GM19395 (cell line): ENCODE data around the gene S1PR4.
"Not testable (repeated sequence)": the region's sequence is repeated elsewhere in the genome, so short reads cannot be mapped to it uniquely, and the experiment has no call there.

Source experiments
- ATAC-seq: cut with Tn5 transposase; IDR thresholded peaks from one replicate; pipeline ENCODE4 v1.9.1; 2021; ENCODE audit warnings: mild to moderate bottlenecking, moderate library complexity; ENCODE audit not compliant: unreplicated experiment

Gene S1PR4

DNA sequence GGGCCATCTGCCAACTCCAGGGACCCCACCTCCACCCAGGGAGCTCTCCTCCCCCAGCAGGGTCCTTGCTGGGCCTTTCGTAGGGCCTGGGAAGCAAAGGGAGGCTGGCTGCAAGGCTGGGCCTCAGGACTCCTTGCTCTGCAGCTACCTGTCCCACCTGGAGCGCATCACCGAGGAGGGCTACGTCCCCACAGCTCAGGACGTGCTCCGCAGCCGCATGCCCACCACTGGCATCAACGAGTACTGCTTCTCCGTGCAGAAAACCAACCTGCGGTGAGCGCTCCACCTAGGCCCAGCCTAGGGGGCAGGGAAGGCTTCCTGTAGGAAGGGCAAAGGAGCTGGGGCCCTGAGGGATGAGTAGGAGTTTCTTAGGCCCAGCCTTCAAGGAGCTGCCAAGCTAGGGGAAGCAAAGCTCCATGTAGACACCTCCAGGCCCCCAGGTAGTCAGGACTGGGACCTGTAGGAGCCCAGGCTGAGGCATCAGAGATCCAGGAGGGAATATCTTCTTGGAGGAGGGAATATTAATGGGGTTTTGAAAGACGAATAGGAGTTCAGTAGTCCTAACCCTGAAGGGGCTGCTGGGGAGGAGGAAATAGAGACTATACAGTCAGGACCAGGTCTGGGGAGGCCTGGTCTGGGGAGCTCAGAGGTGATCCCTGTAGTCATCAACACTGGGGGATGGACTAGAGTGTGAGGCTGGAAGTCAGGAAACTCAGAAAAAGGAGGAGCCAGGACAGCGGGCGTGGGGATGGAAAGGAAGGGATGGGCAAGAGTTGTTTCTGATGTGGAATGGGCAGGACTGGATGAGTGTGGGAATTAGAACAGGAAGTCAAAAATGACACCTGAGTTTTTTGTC is 26.8 kb upstream of the S1PR4 start:
- ATAC-seq: no peak

DNA sequence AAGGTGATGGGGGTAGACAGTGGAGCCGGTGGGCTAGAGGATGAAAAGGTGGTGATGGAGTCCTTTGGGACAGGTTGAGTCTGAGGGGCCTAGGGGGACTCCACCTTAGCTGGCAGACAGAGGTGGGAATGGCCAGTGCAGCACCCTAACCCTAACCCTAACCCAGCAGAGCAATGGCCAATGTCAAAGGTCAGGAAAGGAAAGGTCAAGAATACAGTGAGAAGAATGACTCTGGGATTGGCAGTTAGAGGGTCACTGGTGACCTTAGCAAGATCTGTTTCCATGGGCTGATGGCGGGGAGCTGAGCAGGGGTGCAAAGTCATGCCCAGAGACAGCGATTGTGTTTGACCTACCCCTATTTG is 26.2 kb upstream of the S1PR4 start:
- ATAC-seq: no peak

DNA sequence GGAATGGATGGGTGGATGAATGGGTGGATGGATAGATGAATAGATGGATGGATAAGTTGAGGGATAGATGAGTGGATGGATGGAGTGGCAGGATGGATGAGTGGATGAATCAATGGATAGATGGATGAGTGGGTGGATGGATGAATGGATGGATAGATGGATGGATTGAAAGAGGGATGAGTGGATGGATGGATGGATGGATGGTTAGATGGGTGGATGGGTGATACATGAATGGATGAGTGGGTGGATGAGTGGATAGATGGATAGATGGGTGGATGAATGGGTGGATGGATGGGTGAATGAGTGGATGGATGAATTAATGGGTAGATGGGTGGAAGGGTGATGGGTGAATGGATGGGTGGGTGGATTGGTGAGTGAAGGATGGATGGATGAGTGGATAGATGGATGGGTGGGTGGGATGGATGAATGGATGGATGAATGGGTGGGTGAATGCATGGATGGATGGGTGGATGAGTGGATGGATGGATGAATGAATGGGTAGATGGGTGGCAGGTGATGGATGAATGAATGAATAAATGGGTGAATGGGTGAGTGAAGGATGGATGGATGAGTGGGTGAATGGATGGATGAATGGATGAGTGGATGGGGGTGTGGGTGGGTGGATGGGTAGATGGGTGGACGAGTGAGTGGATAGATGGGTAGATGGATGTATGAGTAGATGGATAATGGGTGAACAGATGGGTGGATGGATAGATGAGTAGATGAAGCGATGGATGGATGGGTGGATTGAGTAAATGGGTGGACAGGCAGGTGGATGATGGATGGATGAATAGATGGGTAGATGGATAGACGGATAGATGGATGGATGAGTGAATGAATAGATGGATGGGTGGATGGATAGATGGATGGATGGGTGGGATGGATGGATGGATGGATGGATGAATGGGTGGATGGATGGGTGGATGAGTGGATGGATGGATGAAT is 25.0 kb upstream of the S1PR4 start:
- no peak for ATAC-seq

DNA sequence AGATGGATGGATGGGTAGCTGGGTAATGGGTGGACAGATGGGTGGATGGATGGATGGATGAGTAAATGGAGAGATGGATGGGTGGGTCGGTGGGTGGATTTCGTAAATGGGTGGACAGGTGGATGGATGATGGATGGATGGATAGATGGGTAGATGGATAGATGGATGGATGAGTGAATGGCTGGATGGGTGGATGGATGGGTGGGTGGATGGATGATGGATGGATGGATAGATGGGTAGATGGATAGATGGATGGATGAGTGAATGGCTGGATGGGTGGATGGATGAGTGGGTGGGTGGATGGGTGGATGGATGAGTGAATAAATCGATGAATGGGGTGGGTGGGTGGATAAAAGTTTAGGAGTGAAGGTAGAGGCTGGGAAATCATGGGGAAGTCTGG is 24.1 kb upstream of the S1PR4 start:
- ATAC-seq: not testable (repeated sequence)

DNA sequence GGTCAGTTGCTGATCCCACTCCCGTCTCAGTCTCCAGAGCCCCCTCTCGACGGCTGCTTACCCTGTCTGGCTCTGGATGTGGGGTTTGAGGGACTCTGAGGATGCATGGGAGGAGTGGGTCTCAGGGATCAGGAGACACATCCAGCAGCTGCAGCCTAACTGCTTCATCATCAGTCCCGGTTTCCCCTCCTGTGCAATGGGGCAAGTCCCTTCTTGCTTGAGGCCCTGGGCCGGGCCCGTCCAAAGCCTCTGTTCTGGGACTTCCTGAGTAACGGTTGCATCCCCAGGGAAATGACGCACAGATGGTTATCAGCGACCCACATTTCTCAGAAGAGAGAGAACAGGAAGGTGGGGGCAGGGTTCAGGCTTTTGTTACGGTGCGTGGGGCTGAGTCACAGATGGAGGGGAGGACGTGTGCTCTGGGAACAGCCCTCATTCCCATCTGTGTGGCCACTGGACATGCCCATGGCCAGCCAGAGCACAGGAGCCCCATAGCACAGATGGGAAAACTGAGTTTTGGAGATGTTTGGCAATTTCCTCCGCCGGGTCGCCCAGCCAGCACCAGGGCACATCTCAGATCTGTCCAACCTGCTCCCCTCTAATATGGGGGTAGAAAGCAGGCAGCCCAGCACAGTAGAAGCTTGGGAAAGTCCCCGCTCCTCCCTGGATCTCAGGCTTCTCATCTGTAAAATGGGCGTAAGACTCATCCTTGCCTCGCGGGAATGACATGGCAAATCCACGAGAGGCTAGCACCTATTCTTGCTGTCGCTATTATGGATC is 23.4 kb upstream of the S1PR4 start:
- peak; percentile 67 for ATAC-seq

DNA sequence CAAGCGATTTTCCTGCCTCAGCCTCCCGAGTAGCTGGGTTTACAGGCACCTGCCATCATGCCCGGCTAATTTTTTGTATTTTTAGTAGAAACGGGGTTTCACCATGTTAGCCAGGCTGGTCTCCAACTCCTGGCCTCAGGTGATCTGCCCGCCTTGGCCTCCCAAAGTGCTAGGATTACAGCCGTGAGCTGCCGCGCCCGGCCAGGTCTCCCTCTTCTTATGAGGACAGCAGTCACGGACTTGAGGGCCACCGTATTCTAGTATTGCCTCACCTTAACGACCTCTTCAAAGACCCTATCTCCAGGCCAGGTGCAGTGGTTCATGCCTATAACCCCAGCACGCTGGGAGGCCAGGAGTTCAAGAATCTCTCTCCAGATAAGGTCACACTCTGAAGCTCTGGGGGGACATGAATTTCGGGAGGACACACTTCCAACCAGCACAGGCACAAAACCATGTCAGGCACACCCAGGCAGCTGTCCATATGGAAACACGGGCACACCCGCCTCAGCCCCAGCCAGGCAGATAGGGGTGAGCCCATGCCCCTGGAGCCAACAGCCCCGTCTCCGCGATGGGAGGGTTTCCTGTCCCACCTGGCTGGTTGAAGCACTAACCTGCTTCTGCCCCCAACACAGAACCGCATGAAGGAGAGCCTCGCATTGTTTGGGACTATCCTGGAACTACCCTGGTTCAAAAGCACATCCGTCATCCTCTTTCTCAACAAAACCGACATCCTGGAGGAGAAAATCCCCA is 21.3 kb upstream of the S1PR4 start:
- ATAC-seq: no peak

DNA sequence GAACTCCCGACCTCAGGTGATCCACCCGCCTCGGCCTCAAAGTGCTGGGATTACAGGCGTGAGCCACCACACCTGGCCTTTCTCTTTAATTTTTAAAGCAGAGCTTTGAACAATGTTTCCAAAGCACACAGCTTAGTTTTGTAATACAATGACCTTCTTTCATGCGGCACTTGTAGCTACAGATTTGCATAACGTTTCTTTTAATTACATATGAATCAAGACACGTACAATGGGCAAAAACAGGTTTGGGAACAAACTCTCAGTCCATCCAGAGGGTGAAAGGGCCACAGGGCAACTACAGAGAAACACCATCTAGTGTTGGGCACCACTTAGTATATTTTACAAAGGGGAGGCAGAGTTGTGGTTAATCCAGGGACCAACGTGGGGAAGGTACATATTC is 19.0 kb upstream of the S1PR4 start:
- no peak for ATAC-seq

DNA sequence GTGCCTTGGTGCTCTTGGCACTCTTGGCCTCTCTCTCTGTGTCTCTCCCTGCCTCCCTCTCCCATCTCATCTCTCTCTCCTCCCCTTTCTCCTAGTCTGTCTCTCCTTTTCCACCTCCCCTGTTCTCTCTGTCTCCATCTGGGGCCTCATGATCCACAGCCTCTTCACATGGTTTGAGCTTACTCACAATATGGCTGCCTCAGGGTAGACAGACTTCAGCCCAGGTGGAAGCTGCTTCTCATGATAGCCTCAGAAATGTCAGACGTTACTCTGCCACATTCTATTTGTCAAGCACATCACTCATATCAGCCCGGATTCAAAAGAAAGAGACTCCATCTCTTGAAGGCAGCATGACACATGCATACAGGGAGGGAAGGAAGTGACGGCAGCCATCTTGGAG is 18.4 kb upstream of the S1PR4 start:
- ATAC-seq: no peak

DNA sequence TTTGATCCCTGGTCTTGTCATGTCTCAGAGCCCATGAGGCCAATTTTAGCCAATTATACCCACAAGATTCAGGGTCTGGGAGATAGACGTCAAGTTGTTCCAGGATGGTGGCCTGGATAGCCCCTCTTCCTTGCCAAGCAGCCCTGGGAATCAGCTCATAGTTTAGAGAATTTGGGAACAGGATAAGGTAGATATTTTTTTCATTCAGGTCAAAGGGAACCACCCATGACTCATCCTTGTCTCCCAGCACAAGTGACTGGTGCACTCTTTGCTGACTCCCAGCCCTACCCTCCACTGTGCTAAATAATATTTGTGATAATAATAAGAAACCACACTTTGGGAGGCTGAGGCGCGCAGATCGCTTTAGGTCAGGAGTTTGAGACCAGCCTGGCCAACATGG is 17.1 kb upstream of the S1PR4 start:
- no peak for ATAC-seq

DNA sequence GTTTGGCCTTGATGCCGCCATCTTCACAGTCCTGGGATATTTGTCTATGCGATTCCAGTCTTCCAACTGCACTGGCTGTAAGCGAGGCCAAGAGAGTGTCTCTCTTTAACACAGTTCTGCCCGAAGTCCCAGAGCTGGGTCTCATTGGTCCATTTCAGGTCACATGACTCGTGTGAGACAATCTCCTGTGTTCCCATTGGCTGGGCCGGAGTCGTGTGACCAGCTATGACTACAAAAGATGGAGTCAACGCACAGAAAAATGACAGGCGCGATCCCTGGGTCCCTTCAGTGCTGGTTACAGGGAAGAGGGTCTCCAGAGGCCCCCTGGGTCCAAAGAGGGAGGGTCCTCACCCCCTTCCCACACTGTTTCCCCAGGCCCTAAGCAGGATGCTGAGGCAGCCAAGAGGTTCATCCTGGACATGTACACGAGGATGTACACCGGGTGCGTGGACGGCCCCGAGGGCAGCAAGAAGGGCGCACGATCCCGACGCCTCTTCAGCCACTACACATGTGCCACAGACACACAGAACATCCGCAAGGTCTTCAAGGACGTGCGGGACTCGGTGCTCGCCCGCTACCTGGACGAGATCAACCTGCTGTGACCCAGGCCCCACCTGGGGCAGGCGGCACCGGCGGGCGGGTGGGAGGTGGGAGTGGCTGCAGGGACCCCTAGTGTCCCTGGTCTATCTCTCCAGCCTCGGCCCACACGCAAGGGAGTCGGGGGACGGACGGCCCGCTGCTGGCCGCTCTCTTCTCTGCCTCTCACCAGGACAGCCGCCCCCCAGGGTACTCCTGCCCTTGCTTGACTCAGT is 15.9 kb upstream of the S1PR4 start:
- ATAC-seq: no peak

DNA sequence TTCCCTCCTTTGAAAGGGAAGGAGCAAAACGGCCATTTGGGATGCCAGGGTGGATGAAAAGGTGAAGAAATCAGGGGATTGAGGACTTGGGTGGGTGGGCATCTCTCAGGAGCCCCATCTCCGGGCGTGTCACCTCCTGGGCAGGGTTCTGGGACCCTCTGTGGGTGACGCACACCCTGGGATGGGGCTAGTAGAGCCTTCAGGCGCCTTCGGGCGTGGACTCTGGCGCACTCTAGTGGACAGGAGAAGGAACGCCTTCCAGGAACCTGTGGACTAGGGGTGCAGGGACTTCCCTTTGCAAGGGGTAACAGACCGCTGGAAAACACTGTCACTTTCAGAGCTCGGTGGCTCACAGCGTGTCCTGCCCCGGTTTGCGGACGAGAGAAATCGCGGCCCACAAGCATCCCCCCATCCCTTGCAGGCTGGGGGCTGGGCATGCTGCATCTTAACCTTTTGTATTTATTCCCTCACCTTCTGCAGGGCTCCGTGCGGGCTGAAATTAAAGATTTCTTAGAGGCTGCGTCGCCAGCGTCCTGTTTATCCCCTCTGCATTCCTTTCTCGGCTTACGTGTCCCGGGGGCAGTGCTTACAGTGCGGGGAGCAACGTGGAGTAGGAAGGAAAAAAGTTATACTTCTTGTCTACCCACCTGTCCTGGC is 15.2 kb upstream of the S1PR4 start:
- ATAC-seq: no peak

DNA sequence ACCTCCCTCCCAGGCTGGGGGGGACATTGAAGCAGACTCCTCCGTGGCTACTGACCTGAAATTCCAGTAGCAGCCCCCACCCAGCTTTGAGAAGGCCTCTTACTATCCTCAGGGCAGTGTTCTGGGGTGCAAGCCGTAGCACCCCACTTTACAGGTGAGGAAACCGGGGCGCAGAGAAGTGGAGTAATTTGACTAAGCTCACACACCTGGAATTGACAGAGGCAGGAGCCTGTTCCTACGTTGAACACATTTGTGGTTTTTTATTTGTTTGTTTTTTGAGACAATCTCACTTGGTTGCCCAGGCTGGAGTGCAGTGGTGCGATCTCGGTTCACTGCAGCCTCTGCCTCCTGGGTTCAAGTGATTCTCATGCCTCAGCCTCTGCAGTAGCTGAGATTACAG is 14.6 kb upstream of the S1PR4 start:
- ATAC-seq: no peak

DNA sequence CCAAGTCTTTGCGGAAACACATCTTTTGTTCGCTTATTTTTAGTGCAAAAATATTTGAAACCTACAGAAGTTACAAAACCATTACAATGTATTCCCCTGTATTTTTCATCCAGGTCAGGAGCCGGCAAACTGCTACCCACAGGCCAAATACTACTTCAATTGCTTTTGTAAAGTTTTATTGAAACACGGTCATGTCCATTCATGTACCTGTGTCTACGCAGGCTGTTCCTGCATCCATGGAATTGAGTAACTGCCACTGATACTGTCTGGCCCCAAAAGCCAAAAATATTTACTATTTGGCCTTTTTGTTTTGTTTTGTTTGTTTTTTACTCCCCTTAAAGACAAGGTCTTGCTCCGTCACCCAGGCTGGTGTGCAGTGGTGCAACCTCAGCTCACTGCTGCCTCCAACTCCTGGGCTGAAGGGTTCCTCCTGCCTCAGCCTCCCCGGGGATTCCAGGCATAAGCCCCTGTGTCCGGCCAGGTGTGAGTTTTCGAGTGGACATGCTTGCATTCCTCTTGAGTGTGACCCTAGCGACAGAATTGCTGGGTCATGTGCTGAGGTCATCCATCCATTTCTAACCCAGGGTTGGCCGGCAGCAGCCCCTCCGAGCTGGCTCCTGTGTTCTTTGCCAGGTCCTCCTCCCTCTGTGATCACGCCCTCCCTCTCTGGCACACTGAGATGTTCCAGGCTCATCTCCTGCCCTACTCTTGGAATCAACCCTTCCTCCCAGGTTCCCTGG is 10.9 kb upstream of the S1PR4 start:
- no peak for ATAC-seq

DNA sequence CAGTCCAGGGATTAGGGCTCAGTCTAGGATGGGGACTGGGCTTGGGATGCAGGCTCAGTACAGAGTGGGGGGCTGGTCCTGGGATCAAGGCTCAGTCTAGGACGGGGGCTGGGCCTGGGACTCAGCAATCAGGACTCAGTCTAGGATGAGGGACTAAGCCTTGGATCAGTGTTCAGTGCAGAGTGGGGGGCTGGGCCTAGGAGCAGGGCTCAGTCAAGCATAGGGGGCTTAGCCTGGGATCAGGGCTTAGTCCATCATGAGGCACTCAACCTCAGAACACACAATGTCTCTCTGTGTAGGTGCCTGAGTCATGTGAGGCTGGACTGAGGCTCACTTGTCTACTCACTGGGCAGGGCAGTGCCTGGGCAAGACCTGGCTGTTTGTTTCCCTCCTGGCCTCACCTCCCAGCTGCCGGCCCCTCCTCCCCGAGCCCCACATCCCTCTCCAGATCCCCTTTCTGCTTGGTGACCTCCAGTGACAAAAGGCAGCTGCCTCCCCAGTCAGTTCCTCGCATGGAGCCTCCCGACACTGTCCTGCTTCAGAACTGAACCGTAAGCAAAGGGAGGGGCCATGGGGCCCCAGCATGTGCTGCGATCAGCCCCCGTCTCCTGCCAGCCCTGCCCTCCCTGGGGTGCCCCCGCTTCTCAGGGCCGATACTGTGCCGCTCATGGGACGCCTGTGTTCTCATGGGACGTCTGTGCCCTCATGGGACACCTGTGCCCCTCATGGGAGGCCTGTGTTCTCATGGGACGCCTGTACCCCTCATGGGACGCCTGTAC is 6.5 kb upstream of the S1PR4 start:
- no peak for ATAC-seq

DNA sequence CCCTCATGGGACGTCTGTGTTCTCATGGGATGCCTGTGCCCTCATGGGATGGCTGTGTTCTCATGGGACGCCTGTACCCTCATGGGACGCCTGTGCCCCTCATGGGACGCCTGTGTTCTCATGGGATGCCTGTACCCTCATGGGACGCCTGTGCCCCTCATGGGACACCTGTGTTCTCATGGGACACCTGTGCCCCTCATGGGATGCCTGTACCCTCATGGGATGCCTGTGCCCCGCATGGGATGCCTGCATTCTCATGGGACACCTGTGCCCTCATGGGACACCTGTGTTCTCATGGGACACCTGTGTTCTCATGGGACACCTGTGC is 5.9 kb upstream of the S1PR4 start:
- not testable (repeated sequence) for ATAC-seq

DNA sequence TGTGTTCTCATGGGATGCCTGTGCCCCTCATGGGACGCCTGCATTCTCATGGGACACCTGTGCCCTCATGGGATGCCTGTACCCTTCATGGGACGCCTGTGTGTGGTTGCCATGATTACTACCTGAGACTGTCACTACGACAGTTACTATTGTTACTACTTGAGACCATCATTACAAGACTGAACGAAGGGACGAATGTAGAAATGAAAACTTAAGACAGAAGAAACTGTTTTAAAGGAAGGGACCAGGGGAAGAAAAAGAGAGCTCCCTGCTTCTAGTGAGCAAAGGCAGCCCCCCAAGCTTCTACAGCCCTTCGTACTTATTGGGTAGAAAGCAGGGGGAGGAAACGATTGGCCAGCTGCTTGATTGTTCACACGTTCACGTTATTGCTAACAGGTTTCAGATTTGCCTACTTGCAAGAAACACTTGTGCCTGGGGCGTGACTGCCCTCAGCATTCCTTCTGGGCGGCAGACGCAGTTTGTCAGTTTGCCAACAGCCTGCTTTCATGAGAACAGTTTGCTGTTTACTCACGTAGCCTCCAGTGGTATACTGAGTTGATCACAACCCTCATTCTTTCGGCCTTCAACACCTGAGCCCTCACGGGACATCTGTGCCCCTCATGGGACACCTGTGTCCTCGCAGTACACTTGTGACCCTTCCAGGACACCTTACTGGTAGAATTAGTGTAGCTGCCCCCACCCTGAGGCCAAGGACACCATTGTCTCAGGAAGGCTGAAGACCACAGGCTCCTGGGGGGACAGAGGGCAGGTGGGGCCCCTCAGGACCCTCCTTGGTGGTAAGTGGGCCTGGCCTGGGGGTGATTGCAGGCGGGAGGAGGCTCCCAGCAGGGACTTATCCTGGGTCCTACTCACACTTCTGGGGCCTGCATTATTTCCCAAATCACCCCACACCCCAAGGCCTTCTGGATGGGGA is 2.5 kb upstream of the S1PR4 start:
- no peak for ATAC-seq
